GM18511 (cell line): ENCODE data around the gene PITX3.
"Not testable (repeated sequence)": the region's sequence is repeated elsewhere in the genome, so short reads cannot be mapped to it uniquely, and the experiment has no call there.

Experiments
- ATAC-seq: cut with Tn5 transposase; IDR thresholded peaks from one replicate; pipeline ENCODE4 v1.9.1; 2021; ENCODE audit warnings: mild to moderate bottlenecking, moderate library complexity; ENCODE audit not compliant: unreplicated experiment

PITX3 gene

DNA sequence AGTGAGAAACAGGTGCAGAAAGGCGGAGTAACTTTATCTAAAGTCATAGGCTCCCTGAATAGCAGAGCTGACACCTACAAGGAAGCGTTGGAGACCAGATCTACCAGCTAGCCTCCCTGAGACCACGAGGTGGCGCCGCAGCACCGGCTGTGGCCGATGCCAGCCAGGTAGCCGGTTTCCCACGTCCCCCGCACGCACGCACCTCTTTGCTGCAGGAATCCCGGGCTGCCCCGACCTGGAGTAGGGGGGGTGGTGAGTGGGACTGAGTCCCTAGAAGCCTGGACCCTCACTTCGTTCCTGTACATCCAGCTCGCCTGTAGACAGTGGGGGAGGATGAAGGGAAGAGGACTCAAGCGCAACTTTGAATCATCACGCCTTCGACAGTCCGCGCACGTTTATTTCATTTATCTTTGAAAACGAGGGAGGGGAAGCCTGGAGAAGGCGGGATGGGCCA lies 11.5 kb downstream of the PITX3 start:
- no peak for ATAC-seq

GRCh38 chr10:102227050-102227449 lies 14.3 kb downstream of the PITX3 start:
- ATAC-seq: no peak

GRCh38 chr10:102226542-102226870 lies 14.8 kb downstream of the PITX3 start:
- ATAC-seq: no peak

DNA sequence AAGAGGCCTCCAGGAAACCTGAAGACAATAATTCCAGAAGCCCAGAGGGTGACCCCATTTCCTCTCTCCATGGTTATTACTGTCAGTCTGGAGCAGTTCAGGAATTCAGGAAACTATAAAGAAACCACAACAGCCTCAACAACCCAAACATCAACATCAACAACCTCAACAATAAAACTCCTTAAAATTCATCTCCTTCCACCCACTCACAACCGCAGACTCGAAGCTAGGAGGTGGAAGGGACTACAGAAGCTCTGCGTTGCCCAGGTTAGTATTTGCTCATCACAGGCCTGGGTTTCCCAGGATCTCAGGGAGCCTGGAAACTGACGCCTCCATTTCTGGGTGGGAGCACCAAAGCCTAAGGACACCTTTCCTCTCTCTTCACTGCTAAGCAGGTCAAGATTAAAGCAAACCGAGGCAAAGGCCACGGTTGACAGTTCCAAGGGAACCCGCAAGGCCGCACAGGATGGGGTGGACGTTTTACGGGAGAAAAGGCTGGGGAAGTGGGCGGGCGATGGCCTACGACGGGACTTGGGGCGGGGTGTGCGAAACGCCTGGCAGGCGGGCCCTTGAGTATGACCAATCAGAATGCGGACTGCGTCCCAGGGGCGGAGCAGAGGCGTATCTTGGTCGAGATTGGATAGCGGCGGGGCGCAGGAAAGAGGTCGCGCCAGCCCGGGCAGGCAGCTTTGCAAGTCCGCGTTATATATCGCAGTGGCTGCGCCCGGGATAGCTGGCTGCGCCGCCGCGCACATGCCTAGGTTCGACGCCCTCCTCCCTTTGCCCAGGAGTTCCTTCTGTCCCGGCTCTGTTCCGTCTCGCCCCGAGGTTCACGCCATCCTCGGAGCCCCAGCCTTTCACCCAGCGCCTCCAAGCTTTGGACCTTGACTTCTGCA lies 15.4 kb downstream of the PITX3 start, which contains the start of gene ELOVL3:
Gene ELOVL3 (plus strand): TSS at position 654 of the 896 bp plus-strand sequence. CDS start 250 bp downstream, outside the sequence.
- ATAC-seq: peak; percentile 91

GRCh38 chr10:102222797-102223196 lies 18.5 kb downstream of the PITX3 start:
- ATAC-seq: no peak

DNA sequence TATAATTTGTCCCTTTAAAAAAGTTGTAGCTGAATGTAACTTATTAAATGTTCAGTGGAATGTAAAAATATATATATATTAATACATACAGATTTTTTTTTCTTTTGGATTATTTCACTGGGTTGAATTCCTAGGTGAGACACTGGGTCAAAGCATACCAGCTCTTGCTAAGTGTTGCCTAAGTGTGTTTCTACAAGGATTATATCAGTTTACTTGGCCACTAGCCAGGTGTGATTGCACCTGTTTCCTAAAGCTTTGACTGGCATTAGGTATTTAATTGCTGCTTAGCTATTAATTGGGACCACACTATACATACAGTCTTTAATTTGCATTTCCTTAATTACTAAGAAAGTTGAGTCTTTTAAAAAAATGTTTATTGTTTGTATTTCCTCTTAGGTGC lies 20.7 kb downstream of the PITX3 start:
- ATAC-seq: no peak

GRCh38 chr10:102219370-102219769 lies 21.9 kb downstream of the PITX3 start:
- ATAC-seq: no peak

DNA sequence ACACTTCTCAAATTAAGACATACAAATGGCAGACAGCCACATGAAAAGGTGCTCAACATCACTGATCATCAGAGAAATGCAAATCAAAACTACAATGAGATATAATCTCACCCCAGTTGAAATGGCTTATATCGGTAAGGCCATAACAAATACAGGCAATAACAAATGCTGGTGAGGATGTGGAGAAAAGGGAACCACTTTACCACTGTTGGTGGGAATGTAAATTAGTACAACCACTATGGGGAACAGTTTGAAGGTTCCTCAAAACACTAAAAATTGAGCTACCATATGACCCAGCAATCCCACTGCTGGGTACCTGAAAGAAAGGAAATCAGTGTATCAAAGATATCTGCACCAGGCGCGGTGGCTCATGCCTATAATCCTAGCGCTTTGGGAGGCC lies 27.7 kb downstream of the PITX3 start:
- ATAC-seq: not testable (repeated sequence)

DNA sequence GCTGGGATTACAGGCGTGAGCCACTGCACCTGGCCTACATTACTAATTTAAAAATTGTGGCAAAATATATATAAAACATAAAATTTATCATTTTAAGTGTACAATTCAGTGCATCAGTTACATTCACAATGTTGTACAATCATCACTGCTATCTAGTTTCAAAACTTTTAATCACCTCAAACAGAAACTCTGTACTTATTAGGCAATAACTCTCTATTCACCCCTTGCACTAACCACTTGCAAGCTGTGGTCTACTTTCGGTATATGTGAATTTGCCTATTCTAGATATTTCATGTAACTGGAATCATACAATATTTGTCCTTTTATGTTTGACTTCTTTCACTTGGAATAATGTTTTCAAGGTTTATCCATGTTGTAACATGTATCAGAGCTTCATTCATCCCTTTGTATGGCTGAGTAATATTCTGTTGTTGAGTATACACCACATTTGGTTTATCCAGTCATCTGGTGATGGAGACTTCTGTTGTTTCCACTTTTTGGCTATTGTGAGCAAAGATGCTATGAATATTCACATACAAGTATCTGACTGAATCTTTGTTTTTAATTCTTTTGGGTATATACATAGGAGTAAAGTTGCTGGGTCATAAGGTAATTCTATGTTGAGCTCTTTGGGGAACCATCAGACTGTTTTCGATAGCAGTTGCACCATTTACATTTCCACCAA lies 29.6 kb downstream of the PITX3 start:
- no peak for ATAC-seq

GRCh38 chr10:102208311-102209035 lies 32.8 kb downstream of the PITX3 start:
- ATAC-seq: no peak

DNA sequence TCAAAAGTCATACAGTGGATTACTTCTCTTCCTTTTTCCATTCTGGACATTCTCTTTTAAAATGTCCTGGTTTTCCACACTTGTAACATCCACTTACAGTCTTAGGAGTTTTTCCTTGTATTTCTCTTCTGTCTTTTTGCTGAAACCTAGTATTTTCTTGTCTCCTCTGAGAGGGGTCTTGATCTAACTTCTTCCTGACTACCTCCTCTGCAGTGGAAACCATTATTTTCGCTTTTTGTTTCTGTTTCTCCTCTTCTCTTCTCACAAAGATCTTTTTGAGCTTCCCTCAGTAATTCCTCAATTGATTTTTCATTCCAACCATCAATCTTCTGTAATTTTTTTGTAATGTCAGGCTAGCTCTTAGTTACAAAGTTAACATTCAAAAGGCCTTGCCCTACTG lies 38.9 kb downstream of the PITX3 start:
- ATAC-seq: no peak

DNA sequence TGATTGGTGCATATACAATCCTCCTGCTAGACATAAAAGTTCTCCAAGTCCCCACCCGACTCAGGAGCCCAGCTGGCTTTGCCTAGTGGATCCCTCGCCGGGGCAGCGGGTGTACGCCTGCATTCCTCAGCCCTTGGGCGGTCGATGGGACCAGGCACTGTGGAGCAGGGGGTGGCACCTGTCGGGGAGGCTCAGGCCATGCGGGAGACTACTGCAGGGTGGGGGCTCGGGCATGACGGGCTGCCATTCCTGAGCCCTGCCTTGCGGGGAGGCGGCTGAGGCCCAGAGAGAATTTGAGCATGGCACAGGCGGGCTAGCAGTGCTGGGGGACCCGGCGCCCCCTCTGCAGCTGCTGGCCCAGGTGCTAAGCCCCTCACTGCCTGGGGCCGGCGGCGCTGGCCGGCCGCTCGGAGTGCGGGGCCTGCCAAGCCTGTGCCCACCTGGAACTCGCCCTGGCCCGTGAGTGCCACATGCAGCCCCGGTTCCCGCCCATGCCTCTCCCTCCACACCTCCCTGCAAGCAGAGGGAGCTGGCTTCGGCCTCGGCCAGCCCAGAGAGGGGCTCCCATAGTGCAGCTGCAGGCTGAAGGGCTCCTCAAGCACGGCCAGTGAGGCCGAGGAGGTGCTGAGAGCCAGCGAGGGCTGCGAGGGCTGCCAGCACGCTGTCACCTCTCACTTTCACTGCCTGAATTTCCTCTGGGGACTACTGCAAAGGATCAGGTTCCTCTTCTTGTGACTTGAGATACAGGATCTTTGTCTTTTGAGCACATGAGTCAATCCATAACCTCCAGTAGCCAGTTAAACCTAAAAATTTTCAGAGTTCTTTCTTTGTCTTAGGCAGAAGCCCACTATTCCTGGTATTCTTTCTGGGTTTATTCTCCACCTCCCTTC lies 40.3 kb downstream of the PITX3 start:
- ATAC-seq: no peak

DNA sequence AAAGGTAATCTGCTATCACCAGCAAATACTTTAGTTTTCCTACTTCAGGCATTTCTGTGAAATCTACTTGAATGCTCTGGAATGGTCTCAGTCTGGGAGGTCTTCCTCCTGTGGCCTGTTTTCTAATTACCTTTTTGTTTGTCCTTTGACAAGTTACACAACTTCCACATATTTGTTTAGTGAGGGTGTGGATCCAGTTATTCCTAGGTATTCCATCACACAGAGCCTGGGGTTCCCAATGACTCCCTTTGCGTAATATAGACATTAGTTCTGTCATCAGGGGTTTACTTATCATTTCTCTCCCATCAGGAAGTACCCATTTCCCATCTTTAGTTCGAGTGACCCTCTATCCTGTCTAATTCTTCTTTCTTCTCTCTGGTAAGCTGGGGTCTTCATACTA lies 43.3 kb downstream of the PITX3 start:
- ATAC-seq: no peak

GRCh38 chr10:102196893-102197292 lies 44.4 kb downstream of the PITX3 start:
- no peak for ATAC-seq

- ATAC-seq: no peak
These were observed 45.9 kb downstream of the PITX3 start for GRCh38 chr10:102195296-102195870.

GRCh38 chr10:102191956-102192355 lies 49.4 kb downstream of the PITX3 start:
- no peak for ATAC-seq

GRCh38 chr10:102188941-102189898 lies 52.1 kb downstream of the PITX3 start:
- ATAC-seq: peak; percentile 44

GRCh38 chr10:102188298-102188940 lies 52.9 kb downstream of the PITX3 start:
- ATAC-seq: no peak
